ENCODE data around the gene B3GNT3.

B3GNT3 gene

DNA sequence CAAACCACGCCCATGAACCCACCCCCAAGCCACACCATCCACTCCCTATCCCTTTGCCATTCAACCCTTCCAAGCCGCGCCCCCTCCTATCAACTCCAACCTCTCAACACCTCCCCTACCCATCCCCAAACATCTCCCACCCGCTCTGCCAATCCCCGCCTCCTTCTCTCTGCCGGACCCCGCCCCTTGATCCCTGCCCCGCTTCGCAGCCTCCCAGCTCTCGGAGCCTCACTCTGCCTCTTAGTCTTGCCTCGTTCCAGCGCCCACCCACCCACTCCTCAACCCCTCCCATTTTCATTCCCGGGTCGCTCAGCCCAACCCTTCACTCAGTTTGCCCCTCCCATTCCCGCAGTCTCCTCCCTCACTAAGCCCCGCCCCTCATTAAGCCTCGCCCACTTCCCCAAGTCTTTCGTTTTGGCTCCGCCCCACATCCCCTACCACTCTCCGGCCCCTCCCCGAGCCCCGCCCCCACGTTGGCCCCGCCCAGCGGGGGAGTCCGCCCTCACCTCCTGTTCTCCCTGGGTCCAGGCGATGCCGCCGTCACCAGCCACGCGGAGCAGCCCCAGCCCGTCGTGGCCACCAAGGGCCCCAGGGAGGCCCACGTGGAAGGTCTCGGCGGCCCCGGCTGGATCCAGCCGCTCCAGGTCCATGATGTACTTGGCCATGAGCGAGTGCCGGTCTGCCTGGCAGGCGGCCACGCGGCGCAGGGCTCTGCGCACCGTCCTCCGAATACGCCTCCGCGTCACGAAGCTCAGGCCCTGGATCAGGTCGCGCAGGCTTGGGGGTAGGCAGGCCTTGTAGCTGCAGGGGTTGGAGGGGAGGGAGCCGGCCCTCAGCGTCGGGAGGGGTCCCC, 47.1 kb downstream of the B3GNT3 start:
- Mint-ChIP-seq H3K27me3 (no peaks in the 10 kb centered on the region), H3K4me1 (peaks cover 42% of the 10 kb centered on the region), H3K36me3 (peaks cover 76% of the 10 kb centered on the region), H3K9me3 (no peaks in the 10 kb centered on the region), H3K27ac (no peak overlapping the region), H3K4me3 (no peak overlapping the region)
- DNase-seq, result peak; percentile 69
- CTCF ChIA-PET, result no interaction called here

DNA sequence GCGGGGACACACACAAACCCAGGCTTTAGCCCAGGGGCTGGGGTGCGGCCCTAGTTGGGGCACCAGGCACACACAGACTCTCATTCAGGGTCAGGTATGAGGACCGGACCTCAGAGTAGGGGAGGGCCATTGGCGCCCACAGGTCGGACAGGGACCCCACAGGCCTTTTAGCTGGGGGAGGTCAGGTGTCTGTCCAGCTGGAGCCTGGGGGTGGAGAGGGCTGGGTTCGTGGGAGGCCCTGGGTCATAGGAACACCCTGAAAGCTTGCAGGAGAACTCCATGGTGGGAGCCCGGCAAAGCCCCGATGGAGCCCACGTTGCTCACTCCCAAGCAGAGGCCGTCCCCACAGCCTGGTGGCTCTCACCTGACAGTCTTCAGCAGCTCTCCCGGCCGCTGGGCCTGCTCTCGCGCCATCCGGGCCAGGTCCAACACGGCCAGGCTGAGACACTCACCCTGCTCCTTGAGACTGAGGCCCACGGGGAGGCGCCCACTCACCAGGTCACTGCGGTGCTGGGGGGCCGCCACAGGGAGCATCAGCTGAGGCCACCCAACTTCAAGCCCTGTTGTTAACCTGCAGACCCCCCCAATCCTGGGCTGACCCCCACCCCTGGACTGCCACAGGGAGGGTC, 47.8 kb downstream of the B3GNT3 start:
- CTCF ChIA-PET, result interaction anchor here (1.0 to 1.2 kb wide), 2 partner anchors 9 to 51 kb away, joined by 3 read pairs; no protein-coding TSS in a partner anchor
- H3K4me1 Mint-ChIP-seq, result peaks cover 45% of the 10 kb centered on the region
- H3K27me3 Mint-ChIP-seq, result no peaks in the 10 kb centered on the region
- H3K27ac Mint-ChIP-seq, result no peak overlapping the region
- DNase-seq, result no peak
- H3K9me3 Mint-ChIP-seq, result no peaks in the 10 kb centered on the region
- H3K36me3 Mint-ChIP-seq, result peaks cover 69% of the 10 kb centered on the region
- H3K4me3 Mint-ChIP-seq, result no peak overlapping the region

DNA sequence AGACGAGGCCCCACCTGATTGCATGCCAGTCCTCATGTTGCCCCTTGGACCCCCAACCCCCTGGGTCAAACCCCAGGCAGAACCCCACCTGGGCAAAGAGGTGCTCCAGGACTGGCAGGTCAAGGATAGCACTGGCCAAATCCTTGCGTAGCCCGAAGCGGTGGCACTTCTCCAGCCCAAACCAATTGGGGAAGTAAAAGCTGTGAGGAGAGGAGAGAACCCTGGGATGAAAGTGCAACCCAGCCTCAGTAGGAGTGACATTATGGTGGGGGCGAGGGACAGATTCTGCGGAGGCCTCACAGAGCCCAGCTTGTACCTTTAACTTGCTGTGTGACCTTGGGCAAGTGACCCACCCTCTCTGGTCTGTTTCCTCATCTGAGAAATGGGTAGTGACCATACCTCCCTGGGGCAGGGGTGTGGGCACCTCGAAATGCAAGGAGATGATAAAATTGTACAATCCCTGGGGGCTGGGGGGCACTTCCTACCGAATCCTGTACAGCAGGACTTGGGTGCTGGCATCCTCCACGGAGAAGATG, 48.4 kb downstream of the B3GNT3 start:
- peaks cover 65% of the 10 kb centered on the region for H3K36me3 Mint-ChIP-seq
- peaks cover 51% of the 10 kb centered on the region for H3K4me1 Mint-ChIP-seq
- no peak overlapping the region for H3K27ac Mint-ChIP-seq
- CTCF ChIA-PET, result interaction anchor here (1.0 to 1.2 kb wide), 2 partner anchors 9 to 52 kb away, joined by 3 read pairs; no protein-coding TSS in a partner anchor
- H3K27me3 Mint-ChIP-seq, result no peaks in the 10 kb centered on the region
- no peaks in the 10 kb centered on the region for H3K9me3 Mint-ChIP-seq
- no peak for DNase-seq
- H3K4me3 Mint-ChIP-seq, result no peak overlapping the region

DNA sequence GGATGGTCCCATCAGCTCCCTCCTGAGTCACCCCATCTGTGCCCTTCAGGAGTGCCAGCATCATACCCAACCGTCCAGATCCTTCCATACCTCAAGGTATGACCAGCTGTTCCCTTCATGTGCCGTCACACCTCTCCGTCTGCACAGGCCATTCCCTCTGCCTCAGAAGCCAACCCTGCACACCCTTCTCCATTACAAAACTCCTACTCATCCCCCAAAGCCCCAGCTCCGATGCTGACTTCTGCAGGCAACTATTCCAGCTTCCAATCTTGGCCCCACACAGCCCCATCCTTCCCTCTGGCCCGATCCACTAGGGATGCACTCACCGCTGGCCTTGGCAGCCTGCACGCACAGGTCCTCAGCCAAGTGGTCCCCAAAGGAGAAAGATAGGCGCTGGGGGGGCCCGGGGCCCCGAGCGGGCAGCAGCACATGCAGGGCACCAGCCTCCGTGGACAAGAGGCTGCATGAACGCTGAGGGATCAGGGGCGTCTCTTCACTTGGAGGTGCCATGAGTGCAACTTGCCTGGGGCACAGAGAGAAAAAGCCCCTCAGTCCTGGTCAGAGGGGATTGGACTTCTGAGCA, 49.1 kb downstream of the B3GNT3 start:
- H3K9me3 Mint-ChIP-seq, result no peaks in the 10 kb centered on the region
- peaks cover 55% of the 10 kb centered on the region for H3K4me1 Mint-ChIP-seq
- CTCF ChIA-PET, result interaction anchor here (1.0 to 1.2 kb wide), 2 partner anchors 8 to 52 kb away, joined by 3 read pairs; no protein-coding TSS in a partner anchor
- peak overlapping the region; percentile 66 for H3K27ac Mint-ChIP-seq
- no peaks in the 10 kb centered on the region for H3K27me3 Mint-ChIP-seq
- peak overlapping the region; percentile 5 for H3K4me3 Mint-ChIP-seq
- peaks cover 61% of the 10 kb centered on the region for H3K36me3 Mint-ChIP-seq
- no peak for DNase-seq

DNA sequence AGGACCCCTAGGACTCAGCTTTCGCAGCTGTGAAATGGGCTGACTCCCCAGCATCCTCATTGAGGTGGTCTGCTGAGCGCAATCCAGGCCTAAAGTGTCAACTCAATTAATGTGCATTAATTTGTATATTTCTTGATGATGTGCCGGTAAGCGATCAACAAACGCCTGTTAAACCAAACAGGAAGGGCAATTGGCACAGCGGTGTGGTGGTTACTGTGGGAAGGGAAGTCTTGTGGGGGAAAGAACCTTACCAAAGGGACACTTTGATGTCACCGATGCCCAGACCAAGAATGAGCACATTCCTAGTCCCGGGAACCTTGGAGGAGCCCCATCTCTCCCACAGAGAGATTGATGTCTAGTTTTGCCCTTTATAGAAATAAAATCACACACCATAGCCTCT, 51.2 kb downstream of the B3GNT3 start:
- Mint-ChIP-seq H3K27me3 (no peaks in the 10 kb centered on the region), H3K36me3 (peaks cover 48% of the 10 kb centered on the region), H3K4me3 (peak overlapping the region; percentile 93), H3K4me1 (peaks cover 69% of the 10 kb centered on the region), H3K9me3 (no peaks in the 10 kb centered on the region), H3K27ac (peak overlapping the region; percentile 97)
- peak; percentile 60 for DNase-seq
- CTCF ChIA-PET, result interaction anchor here (1.4 kb wide), 1 partner anchor 9 kb away, joined by 5 read pairs; no protein-coding TSS in a partner anchor

DNA sequence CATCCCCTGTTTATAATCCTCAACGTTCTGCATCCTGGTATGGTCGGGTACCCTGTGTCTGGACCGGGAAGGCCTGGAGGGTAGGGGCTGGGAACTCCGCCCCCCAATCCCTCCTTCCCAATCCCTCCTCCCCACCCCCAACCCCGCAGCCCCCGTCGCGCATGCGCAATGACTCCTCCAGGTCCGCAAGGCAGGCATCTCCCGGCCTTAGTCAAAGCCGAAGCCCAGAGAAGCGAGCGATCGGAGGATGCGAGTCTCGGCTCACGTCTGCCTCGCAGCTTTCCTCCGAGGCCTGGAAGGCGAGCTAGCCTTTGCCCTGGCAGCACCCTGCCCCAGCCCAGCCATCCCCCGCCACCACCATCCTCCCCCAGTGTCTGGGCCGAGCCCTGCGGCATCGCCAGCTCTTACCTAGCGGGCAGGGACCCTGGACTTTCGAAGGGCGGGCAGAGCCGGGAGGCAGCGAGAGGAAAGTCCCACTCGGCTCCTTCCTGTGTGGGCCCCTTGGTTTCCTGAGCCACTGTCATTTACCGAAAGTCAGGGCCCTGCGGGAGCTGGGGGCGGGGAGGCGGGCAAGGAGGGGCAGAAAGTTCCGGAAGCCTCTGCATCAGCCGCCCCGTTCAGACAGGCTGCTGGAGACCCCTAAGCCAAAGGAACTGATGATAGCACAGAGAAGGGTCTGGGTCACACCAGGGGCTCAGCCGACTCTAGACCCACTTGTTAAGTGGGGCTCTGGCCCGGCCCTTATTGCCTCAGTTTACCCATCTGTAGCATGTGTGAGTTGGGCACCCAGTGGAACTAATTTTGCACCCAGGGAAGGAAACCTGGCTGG, 52.8 kb downstream of the B3GNT3 start, which contains the start of gene JAK3:
Gene JAK3, minus strand, starts transcription at position 445 of the 829 bp plus-strand sequence. CDS start 3,565 bp downstream, outside the sequence.
- Mint-ChIP-seq H3K36me3 (peaks cover 45% of the 10 kb centered on the region), H3K4me1 (peaks cover 76% of the 10 kb centered on the region), H3K27ac (peak within 1 kb of the TSS; percentile 97), H3K4me3 (peak within 1 kb of the TSS; percentile 93), H3K27me3 (no peaks in the 10 kb centered on the region), H3K9me3 (peaks cover 3% of the 10 kb centered on the region)
- DNase-seq, result peak; percentile 91
- CTCF ChIA-PET, result interaction anchor here (1.1 to 1.3 kb wide), 2 partner anchors 8 to 12 kb away, joined by 4 to 7 read pairs; partner anchors contain the start of gene RPL18A

DNA sequence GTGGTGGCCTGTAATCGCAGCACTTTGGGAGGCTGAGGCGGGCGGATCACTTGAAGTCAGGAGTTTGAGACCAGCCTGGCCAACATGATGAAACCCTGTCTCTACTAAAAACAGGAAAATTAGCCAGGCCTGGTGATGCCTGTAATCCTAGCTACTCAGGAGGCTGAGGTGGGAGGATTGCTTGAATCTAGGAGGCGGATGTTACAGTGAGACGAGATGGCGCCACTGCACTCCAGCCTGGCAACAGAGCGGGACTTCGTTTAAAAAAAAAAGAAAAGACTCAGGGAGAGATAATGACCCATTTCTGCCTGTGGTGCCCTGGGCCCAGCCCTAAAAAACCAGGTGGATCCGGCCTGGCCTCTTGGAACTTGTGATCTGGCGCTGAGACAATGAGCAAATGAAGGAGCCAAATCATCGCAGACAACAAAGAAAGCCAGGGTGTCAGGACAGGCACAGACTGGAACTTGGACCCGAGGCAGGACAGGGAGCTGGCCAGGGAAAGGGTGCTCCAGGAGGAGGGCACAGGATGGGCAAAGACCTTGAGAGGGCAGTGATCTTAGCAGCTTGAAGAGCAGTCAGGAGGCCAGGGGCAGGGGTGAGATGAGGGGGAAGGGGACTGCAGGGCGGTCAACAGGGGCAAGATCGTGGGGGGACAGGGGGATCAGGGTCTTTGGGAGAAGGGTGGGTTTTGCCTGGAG, 53.8 kb downstream of the B3GNT3 start:
- CTCF ChIA-PET, result interaction anchor here (2.6 kb wide), 1 partner anchor 11 kb away, joined by 15 read pairs; the partner anchor contains the start of gene RPL18A
- Mint-ChIP-seq H3K36me3 (peaks cover 36% of the 10 kb centered on the region), H3K9me3 (peaks cover 3% of the 10 kb centered on the region), H3K4me3 (peak overlapping the region; percentile 93), H3K27ac (peak overlapping the region; percentile 97), H3K4me1 (peaks cover 70% of the 10 kb centered on the region), H3K27me3 (no peaks in the 10 kb centered on the region)
- no peak for DNase-seq

DNA sequence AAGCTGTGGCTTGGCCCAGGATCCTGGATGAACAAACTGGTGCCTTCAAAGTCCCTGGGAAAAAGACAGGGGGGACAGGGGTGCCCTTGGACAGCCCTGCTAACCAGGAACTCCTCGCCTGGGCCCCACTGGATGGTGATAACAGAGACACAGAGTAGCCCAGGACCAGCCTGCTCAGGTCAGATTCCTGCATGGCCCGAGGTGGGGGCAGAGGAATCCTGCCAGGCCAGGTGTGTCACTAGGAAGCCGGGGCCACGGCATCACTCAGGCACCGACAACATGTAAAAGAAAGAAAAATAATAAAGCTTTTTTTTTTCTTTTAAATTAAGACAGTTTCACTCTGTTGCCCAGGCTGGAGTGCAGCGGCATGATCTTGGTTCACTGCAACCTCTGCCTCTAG, 59.1 kb downstream of the B3GNT3 start:
- no peak for DNase-seq
- H3K9me3 Mint-ChIP-seq, result peaks cover 3% of the 10 kb centered on the region
- no peak overlapping the region for H3K4me3 Mint-ChIP-seq
- peaks cover 36% of the 10 kb centered on the region for H3K4me1 Mint-ChIP-seq
- peaks cover 7% of the 10 kb centered on the region for H3K27me3 Mint-ChIP-seq
- H3K27ac Mint-ChIP-seq, result no peak overlapping the region
- CTCF ChIA-PET, result interaction anchor here (0.7 to 5.8 kb wide), 8 partner anchors 36 to 358 kb away, joined by 3 to 42 read pairs (median 4); partner anchors contain the start of gene MAP1S
- peaks cover 9% of the 10 kb centered on the region for H3K36me3 Mint-ChIP-seq

DNA sequence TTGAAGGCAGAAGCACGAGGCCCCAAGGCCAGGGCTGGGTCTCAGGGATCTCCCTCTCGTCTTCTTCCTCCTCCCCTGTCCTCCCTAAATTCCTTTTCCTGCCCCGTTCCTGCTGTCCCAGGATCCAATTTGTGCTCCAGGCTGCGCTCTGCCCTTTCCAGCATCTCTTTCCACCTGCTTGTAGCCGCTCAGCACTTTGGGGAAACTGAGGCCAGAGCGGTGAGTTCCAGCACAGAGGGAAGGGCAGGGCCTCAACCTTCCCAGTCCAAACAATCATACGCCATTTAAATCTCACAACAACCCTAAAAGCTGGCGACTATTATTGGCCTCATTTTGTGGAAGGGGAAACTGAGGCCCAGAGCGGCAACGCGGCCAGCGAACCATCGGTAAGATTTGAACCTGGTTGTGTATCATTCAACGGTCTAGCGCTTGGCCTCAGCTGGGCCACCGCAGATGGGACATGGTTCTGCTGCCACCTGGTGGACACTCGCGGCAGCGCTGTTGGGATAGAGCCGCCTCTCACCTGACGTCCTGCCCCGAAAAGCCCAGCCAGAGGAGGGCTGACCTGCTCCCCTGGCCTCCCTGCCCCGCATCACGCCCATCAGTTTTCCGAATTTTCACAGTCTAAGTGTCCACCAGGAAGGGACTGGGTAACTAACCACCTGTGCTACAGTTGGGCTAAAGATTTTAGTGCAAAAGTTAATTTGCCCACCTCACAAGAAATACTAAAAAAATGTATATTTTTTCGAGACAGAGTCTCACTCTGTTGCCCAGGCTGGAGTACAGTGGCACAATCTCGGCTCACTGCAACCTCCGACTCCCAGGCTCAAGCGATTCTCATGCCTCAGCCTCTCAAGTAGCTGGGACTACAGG, 60.6 kb downstream of the B3GNT3 start:
- Mint-ChIP-seq H3K27me3 (peaks cover 7% of the 10 kb centered on the region), H3K9me3 (peaks cover 3% of the 10 kb centered on the region), H3K36me3 (peaks cover 14% of the 10 kb centered on the region), H3K4me1 (peaks cover 32% of the 10 kb centered on the region), H3K4me3 (no peak overlapping the region), H3K27ac (no peak overlapping the region)
- peak; percentile 92 for DNase-seq
- CTCF ChIA-PET, result interaction anchor here (0.7 to 5.8 kb wide), 17 partner anchors 8 to 360 kb away, joined by 3 to 42 read pairs (median 5); partner anchors contain the start of genes B3GNT3, CCDC124, JAK3 and MAP1S

DNA sequence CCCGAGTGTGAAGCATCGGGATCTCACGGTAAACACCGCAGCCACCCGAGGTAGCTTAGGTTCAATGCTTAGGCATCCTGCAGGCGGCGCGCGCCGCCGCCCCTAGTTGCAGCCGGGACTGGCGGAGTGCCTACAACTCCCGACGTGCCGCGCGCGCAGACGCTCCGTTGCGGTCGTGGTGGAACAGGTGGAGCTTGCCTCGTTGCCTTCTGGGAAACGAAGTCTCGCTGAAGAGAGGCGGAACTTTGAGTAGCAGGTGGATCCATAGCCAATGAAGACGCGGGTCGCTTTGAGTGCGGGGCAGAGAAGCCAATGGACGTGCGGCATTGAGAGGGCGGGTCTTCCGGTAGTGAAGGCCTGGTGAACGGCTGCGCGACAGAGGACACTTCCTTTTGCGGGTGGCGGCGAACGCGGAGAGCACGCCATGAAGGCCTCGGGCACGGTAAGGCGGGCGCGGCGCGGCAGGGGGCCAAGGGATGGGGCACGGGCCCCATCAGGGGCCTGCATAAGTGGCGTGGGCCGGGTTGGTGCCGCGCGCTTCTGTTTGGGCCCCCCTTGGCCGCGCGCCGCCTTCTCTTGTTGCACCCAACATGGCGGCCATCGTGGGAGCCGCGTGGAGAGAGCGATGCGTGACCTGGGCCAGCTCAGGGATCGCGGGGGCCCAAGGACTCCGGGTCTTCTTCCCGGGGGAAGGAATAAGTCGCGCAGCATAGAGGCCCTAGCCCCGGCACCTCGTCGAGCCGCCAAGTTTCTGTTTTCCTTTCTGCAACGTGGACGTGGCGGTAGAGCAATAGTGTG, 64.8 kb downstream of the B3GNT3 start, which contains the start of gene RPL18A:
Gene RPL18A, plus strand, starts transcription at position 378 of the 798 bp plus-strand sequence. Its CDS starts 47 bp downstream, at position 425.
- Mint-ChIP-seq H3K36me3 (peaks cover 34% of the 10 kb centered on the region), H3K4me1 (peaks cover 35% of the 10 kb centered on the region), H3K27me3 (peaks cover 7% of the 10 kb centered on the region), H3K9me3 (no peaks in the 10 kb centered on the region), H3K27ac (peak within 1 kb of the TSS; percentile 95), H3K4me3 (peak within 1 kb of the TSS; percentile 96)
- CTCF ChIA-PET, result interaction anchor here (0.5 to 3.8 kb wide), 20 partner anchors 10 to 286 kb away, joined by 3 to 101 read pairs (median 4); partner anchors contain the start of genes CCDC124, JAK3 and SLC5A5
- DNase-seq, result peak; percentile 100

DNA sequence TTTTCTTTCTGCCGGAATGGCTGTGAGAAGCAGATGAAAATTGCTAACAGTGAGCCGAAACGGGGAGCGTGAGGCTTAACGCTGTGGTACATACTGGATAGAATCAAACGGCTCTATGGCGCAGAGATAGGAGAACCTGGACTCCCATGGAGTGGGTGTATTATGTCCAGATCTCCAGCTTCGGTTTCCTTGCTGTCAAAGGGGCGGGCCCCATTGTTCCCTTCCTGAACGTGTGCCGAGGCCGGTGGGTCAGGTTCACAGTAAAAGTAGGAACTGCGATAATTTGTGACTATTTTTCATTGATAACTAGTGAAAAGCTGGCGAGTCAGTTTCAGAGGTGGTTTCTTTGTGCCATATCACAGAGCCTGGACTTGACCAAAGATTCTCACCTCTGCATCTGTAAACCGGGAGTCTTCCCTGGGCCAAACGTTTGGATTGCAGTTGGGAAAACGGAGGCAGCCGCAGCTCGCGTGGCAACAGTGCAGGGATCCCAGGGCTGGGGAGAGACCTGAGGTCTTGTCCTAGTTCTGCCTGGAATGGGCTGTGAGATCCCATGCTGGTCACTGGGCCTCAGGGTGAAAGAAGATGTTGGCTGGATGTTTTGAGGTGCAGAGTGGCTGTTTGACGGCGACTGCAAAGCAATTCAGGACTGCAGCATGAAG, 65.5 kb downstream of the B3GNT3 start:
- DNase-seq, result no peak
- Mint-ChIP-seq H3K36me3 (peaks cover 38% of the 10 kb centered on the region), H3K4me1 (peaks cover 32% of the 10 kb centered on the region), H3K27me3 (peaks cover 4% of the 10 kb centered on the region), H3K4me3 (peak overlapping the region; percentile 96), H3K27ac (peak overlapping the region; percentile 95), H3K9me3 (no peaks in the 10 kb centered on the region)
- CTCF ChIA-PET, result interaction anchor here (1.6 to 3.8 kb wide), 4 partner anchors 11 to 140 kb away, joined by 3 to 101 read pairs (median 14); partner anchors contain the start of genes CCDC124 and SLC5A5
